HepG2 (cell line): ENCODE results near the gene SDC1. TPM values are rescaled to one million over a fixed set of nuclear protein-coding genes. Genes with fewer than 3 reads are reported as not detected.

ENCODE experiments used
- ARHGAP35 ChIP-seq: sonication (generic); formaldehyde crosslinking; IDR thresholded peaks from 2 replicates; pipeline ENCODE4 v1.9.0; 2022; ENCODE audit warnings: mild to moderate bottlenecking, inconsistent platforms, moderate library complexity, missing genetic modification reagents, borderline replicate concordance
- ASH2L ChIP-seq: fragments of 300-600, 200-600 bp; sonication (generic); IDR thresholded peaks from 2 replicates; pipeline ENCODE4 v1.7.0; 2017; ENCODE audit warnings: low read depth, mild to moderate bottlenecking, moderate library complexity, mixed read lengths, low read length; ENCODE audit not compliant: insufficient read length
- CBX5 ChIP-seq: sonication (generic); formaldehyde crosslinking; IDR thresholded peaks from 2 replicates; pipeline ENCODE4 v1.4.0; 2020; ENCODE audit warnings: missing genetic modification reagents, borderline replicate concordance
- HOXA3 ChIP-seq: sonication (generic); formaldehyde crosslinking; IDR thresholded peaks from 2 replicates; pipeline ENCODE4 v1.5.0; 2020; ENCODE audit warnings: missing genetic modification reagents
- KAT8 ChIP-seq: IDR thresholded peaks from 2 replicates; pipeline ENCODE4 v1.6.1; 2016; ENCODE audit warnings: missing genetic modification reagents, missing compliant biosample characterization
- KLF6 ChIP-seq: IDR thresholded peaks from 2 replicates; pipeline ENCODE4 v1.8.0; 2016; ENCODE audit warnings: missing biosample characterization, missing genetic modification reagents
- PAF1 ChIP-seq: IDR thresholded peaks from 2 replicates; pipeline ENCODE4 v1.6.1; 2016; ENCODE audit warnings: missing genetic modification reagents, missing compliant biosample characterization
- SIN3A ChIP-seq: IDR thresholded peaks from 2 replicates; pipeline ENCODE4 v1.6.1; 2011; ENCODE audit warnings: low read depth, mild to moderate bottlenecking, control low read depth, low read length, borderline replicate concordance
- SMARCE1 ChIP-seq: fragments of 450-650 bp; IDR thresholded peaks from 2 replicates; pipeline ENCODE4 v1.6.1; 2017; ENCODE audit warnings: borderline replicate concordance
- TGIF2 ChIP-seq: IDR thresholded peaks from 2 replicates; pipeline ENCODE4 v1.6.1; 2016; ENCODE audit warnings: control low read depth, missing compliant biosample characterization
- polyA plus RNA-seq, 8 experiments: library from polyadenylated mRNA; depleted of rRNA in 3 of 8; stranded (reverse) in 7 of 8; unstranded in 1 of 8; fragments of >200 nt; fragmentation: Illumina TruSeq in 4 of 8; extraction: Trizol in 4 of 8; gene quantifications; 2 replicates each; pipeline versions ENCODE4 v1.2.1 to v1.2.3, GENCODE V29; 2011 to 2016; ENCODE audit warnings: low read depth in 4 of 8, missing spikeins in 1 of 8, mixed read lengths in 1 of 8; ENCODE audit not compliant: insufficient read depth in 1 of 8
- total RNA-seq, 5 experiments: library from RNA; depleted of rRNA; stranded (reverse); fragments of >200 nt; fragmentation: Illumina TruSeq; extraction: Trizol; gene quantifications; 2 replicates each; pipeline ENCODE4 v1.2.3, GENCODE V29; 2016; ENCODE audit warnings: low read depth in 1 of 5
- TF ChIP-seq, protein P1 (sequence below): sonication (generic); formaldehyde crosslinking; IDR thresholded peaks from 2 replicates; pipeline ENCODE4 v1.4.0; 2020; ENCODE audit warnings: missing genetic modification reagents, borderline replicate concordance
- TF ChIP-seq, protein P2 (sequence below): sonication (generic); formaldehyde crosslinking; IDR thresholded peaks from 2 replicates; pipeline ENCODE4 v1.5.0; 2020; ENCODE audit warnings: missing genetic modification reagents
- TF ChIP-seq, protein P3 (sequence below): fragments of 450-650 bp; IDR thresholded peaks from 2 replicates; pipeline ENCODE4 v1.6.1; 2016
- TF ChIP-seq, protein P4 (sequence below), 2 experiments: IDR thresholded peaks; 2 replicates each; pipeline ENCODE4 v1.6.1; 2011 to 2012; ENCODE audit warnings: low read length in 2 of 2, borderline replicate concordance in 1 of 2, low read depth in 1 of 2, mild to moderate bottlenecking in 1 of 2, moderate library complexity in 1 of 2
- TF ChIP-seq, protein P5 (sequence below): sonication (generic); formaldehyde crosslinking; IDR thresholded peaks from 2 replicates; pipeline ENCODE4 v1.8.1; 2023; ENCODE audit warnings: missing genetic modification reagents, mild to moderate bottlenecking, borderline replicate concordance
- TF ChIP-seq, protein P6 (sequence below): sonication (generic); formaldehyde crosslinking; IDR thresholded peaks from 2 replicates; pipeline ENCODE4 v1.5.1; 2020; ENCODE audit warnings: mild to moderate bottlenecking, missing genetic modification reagents, borderline replicate concordance

SDC1 gene
- total and polyA plus RNA-seq, 2 of the 13 experiments (the other 11 are each of a cell fraction or from before 2014, with no cell fraction given): 108 to 119 TPM

DNA sequence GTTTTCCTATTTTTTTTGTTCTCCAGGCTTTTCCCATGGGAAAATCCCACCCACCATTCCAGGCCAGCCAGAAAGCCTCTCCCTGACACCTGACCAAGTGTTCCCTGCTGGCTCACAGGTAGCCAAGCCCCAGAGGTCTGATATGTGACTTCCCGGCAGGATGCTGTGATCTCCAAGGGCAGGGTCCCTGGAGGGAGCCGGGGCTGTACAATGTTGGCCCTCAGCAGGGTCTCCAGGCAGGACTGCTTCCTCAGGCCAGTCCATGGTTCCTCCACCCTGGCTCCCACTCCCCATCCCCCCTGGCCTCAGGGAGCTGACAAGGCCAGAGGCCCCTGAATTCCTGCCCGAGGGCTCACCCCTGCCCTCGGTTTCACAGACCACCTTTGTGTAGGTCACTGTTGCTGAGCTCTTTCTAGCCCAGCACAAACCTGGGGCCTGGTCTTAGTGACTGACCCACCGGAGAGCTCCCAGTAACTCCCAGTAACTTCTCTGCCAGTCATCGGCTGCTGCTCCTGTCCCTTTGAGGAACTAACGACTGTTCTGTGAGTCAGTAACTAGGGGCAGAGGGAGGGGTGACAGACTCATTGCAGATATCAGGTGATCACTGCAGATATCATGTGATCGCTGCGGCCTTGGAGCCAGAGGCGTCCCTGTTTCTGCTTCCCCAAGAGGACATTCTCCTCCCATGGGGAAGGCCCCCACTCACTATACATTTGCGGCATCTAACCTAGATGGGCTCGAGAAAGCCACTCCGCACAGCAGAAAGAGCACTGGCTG lies 38.7 kb downstream of the SDC1 start (continued):
- TF ChIP-seq, protein P1, sequence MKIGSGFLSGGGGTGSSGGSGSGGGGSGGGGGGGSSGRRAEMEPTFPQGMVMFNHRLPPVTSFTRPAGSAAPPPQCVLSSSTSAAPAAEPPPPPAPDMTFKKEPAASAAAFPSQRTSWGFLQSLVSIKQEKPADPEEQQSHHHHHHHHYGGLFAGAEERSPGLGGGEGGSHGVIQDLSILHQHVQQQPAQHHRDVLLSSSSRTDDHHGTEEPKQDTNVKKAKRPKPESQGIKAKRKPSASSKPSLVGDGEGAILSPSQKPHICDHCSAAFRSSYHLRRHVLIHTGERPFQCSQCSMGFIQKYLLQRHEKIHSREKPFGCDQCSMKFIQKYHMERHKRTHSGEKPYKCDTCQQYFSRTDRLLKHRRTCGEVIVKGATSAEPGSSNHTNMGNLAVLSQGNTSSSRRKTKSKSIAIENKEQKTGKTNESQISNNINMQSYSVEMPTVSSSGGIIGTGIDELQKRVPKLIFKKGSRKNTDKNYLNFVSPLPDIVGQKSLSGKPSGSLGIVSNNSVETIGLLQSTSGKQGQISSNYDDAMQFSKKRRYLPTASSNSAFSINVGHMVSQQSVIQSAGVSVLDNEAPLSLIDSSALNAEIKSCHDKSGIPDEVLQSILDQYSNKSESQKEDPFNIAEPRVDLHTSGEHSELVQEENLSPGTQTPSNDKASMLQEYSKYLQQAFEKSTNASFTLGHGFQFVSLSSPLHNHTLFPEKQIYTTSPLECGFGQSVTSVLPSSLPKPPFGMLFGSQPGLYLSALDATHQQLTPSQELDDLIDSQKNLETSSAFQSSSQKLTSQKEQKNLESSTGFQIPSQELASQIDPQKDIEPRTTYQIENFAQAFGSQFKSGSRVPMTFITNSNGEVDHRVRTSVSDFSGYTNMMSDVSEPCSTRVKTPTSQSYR (CRISPR knock-in tag): peak; percentile 21; the same call in 1 of the 2 replicates
- TF ChIP-seq, protein P2, sequence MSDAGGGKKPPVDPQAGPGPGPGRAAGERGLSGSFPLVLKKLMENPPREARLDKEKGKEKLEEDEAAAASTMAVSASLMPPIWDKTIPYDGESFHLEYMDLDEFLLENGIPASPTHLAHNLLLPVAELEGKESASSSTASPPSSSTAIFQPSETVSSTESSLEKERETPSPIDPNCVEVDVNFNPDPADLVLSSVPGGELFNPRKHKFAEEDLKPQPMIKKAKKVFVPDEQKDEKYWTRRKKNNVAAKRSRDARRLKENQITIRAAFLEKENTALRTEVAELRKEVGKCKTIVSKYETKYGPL: no peak
- TF ChIP-seq PAF1 (CRISPR knock-in tag) (no peak), ARHGAP35 (CRISPR knock-in tag) (no peak), CBX5 (CRISPR knock-in tag) (no peak), KLF6 (no peak), ASH2L (peak; percentile 40), HOXA3 (CRISPR knock-in tag) (peak; percentile 59; the same call in 1 of the 2 replicates), SIN3A (peak; percentile 72; the same call in 1 of the 2 replicates), SMARCE1 (no peak), TGIF2 (CRISPR knock-in tag) (no peak), KAT8 (CRISPR knock-in tag) (peak; percentile 98)
- TF ChIP-seq, protein P3, sequence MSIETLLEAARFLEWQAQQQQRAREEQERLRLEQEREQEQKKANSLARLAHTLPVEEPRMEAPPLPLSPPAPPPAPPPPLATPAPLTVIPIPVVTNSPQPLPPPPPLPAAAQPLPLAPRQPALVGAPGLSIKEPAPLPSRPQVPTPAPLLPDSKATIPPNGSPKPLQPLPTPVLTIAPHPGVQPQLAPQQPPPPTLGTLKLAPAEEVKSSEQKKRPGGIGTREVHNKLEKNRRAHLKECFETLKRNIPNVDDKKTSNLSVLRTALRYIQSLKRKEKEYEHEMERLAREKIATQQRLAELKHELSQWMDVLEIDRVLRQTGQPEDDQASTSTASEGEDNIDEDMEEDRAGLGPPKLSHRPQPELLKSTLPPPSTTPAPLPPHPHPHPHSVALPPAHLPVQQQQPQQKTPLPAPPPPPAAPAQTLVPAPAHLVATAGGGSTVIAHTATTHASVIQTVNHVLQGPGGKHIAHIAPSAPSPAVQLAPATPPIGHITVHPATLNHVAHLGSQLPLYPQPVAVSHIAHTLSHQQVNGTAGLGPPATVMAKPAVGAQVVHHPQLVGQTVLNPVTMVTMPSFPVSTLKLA: no peak
- TF ChIP-seq, protein P4, sequence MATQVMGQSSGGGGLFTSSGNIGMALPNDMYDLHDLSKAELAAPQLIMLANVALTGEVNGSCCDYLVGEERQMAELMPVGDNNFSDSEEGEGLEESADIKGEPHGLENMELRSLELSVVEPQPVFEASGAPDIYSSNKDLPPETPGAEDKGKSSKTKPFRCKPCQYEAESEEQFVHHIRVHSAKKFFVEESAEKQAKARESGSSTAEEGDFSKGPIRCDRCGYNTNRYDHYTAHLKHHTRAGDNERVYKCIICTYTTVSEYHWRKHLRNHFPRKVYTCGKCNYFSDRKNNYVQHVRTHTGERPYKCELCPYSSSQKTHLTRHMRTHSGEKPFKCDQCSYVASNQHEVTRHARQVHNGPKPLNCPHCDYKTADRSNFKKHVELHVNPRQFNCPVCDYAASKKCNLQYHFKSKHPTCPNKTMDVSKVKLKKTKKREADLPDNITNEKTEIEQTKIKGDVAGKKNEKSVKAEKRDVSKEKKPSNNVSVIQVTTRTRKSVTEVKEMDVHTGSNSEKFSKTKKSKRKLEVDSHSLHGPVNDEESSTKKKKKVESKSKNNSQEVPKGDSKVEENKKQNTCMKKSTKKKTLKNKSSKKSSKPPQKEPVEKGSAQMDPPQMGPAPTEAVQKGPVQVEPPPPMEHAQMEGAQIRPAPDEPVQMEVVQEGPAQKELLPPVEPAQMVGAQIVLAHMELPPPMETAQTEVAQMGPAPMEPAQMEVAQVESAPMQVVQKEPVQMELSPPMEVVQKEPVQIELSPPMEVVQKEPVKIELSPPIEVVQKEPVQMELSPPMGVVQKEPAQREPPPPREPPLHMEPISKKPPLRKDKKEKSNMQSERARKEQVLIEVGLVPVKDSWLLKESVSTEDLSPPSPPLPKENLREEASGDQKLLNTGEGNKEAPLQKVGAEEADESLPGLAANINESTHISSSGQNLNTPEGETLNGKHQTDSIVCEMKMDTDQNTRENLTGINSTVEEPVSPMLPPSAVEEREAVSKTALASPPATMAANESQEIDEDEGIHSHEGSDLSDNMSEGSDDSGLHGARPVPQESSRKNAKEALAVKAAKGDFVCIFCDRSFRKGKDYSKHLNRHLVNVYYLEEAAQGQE (IDR thresholded peaks at IDR 0.05; ENCODE audit: borderline replicate concordance in 1 of 2, low read depth in 1 of 2, low read length in 2 of 2): no peak
- TF ChIP-seq, protein P5, sequence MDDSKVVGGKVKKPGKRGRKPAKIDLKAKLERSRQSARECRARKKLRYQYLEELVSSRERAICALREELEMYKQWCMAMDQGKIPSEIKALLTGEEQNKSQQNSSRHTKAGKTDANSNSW (CRISPR knock-in tag): no peak
- TF ChIP-seq, protein P6, sequence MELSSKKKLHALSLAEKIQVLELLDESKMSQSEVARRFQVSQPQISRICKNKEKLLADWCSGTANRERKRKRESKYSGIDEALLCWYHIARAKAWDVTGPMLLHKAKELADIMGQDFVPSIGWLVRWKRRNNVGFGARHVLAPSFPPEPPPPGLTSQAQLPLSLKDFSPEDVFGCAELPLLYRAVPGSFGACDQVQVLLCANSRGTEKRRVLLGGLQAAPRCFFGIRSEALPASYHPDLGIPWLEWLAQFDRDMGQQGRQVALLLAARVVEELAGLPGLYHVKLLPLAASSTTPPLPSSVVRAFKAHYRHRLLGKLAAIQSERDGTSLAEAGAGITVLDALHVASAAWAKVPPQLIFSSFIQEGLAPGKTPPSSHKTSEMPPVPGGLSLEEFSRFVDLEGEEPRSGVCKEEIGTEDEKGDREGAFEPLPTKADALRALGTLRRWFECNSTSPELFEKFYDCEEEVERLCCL: no peak
